ENCODE data around the gene TMEM151A.

TMEM151A gene

GRCh38 chr11:66283461-66284105, 8.1 kb upstream of the TMEM151A start:
- FAIRE-seq: no peak

GRCh38 chr11:66284526-66285078, 7.1 kb upstream of the TMEM151A start:
- FAIRE-seq: no peak

GRCh38 chr11:66285250-66285947, 6.3 kb upstream of the TMEM151A start:
- no peak for FAIRE-seq

GRCh38 chr11:66286699-66287098, 5.0 kb upstream of the TMEM151A start:
- no peak for FAIRE-seq

GRCh38 chr11:66287211-66287888, 4.3 kb upstream of the TMEM151A start:
- FAIRE-seq: no peak

GRCh38 chr11:66287889-66288670, 3.6 kb upstream of the TMEM151A start:
- FAIRE-seq: no peak

- FAIRE-seq: peak; percentile 98
These were observed 2.8 kb upstream of the TMEM151A start, which contains the start of gene YIF1A for GRCh38 chr11:66288671-66289547. Gene YIF1A, minus strand, starts transcription at chr11:66289143. Its CDS starts 158 bp downstream, at chr11:66288985.

- FAIRE-seq: no peak
These were observed 2.0 kb upstream of the TMEM151A start for GRCh38 chr11:66289548-66290329.

GRCh38 chr11:66290330-66290621, 1.4 kb upstream of the TMEM151A start:
- no peak for FAIRE-seq

GRCh38 chr11:66291303-66291705, 390 bp upstream of the TMEM151A start:
- no peak for FAIRE-seq

- no peak for FAIRE-seq
These were observed 1.0 kb downstream of the TMEM151A start for GRCh38 chr11:66292543-66293332.

- FAIRE-seq: no peak
These were observed 1.7 kb downstream of the TMEM151A start for GRCh38 chr11:66293352-66293751.

- FAIRE-seq: no peak
These were observed 2.3 kb downstream of the TMEM151A start for GRCh38 chr11:66293777-66294625.

GRCh38 chr11:66294626-66295620, 3.2 kb downstream of the TMEM151A start:
- FAIRE-seq: no peak

- no peak for FAIRE-seq
These were observed 5.9 kb downstream of the TMEM151A start for GRCh38 chr11:66297610-66298009.

GRCh38 chr11:66299186-66299585, 7.5 kb downstream of the TMEM151A start:
- FAIRE-seq: no peak

- no peak for FAIRE-seq
These were observed 11.0 kb downstream of the TMEM151A start for GRCh38 chr11:66302656-66303055.

- FAIRE-seq: no peak
These were observed 17.8 kb downstream of the TMEM151A start for GRCh38 chr11:66309475-66309874.

Data from A204.1 (cell line).